Mucosa of rectum (tissue), 2 donors: ENCODE measurements around the gene AEN.

Source experiments
- H3K27ac ChIP-seq, 2 donors: one replicate each; pipeline ENCODE4 v1.7.0; 2013; ENCODE audit warnings: inconsistent platforms in 2 of 2, low read depth in 2 of 2, low read length in 2 of 2
- H3K27me3 ChIP-seq, 2 donors: one replicate each; pipeline ENCODE4 v1.7.0; 2013; ENCODE audit warnings: low read length in 2 of 2; ENCODE audit not compliant: control insufficient read depth in 2 of 2, insufficient read depth in 2 of 2
- H3K36me3 ChIP-seq, 2 donors: one replicate each; pipeline ENCODE4 v1.7.0; 2013; ENCODE audit warnings: low read length in 2 of 2; ENCODE audit not compliant: control insufficient read depth in 2 of 2, insufficient read depth in 2 of 2
- H3K4me1 ChIP-seq, 2 donors: one replicate each; pipeline ENCODE4 v1.7.0; 2013; ENCODE audit warnings: low read length in 2 of 2, mild to moderate bottlenecking in 1 of 2; ENCODE audit not compliant: control insufficient read depth in 2 of 2, insufficient read depth in 2 of 2
- H3K4me3 ChIP-seq, 2 donors: one replicate each; pipeline ENCODE4 v1.7.0; 2013; ENCODE audit warnings: low read length in 2 of 2
- H3K9ac ChIP-seq, 2 donors: one replicate each; pipeline ENCODE4 v1.7.0; 2013; ENCODE audit warnings: low read length in 2 of 2, low read depth in 1 of 2, mild to moderate bottlenecking in 1 of 2
- H3K9me3 ChIP-seq, 2 donors: one replicate each; pipeline ENCODE4 v1.7.0; 2013; ENCODE audit warnings: low read length in 2 of 2; ENCODE audit not compliant: control insufficient read depth in 2 of 2
- donor health status: healthy.
- donor health status: Normal muscosa, but diverticular disease.

AEN gene

GRCh38 chr15:88613074-88613944 is 7.8 kb upstream of the AEN start:
- Histone ChIP-seq H3K9me3 (no peaks in the 10 kb centered on the region), H3K9ac (no peak overlapping the region), H3K4me3 (no peak overlapping the region), H3K4me1 (peaks cover 10 to 15% of the 10 kb centered on the region in 2 donors), H3K27ac (no peak overlapping the region), H3K27me3 (peaks cover 10% of the 10 kb centered on the region in 2 donors), H3K36me3 (no peaks in the 10 kb centered on the region)

- Histone ChIP-seq H3K27me3 (peaks cover 0 to 3% of the 10 kb centered on the region in 2 donors), H3K4me3 (peak overlapping the region; percentile 31 to 33), H3K9ac (peak overlapping the region; percentile 32 to 53), H3K36me3 (no peaks in the 10 kb centered on the region), H3K27ac (peak overlapping the region; percentile 77 to 79), H3K9me3 (no peaks in the 10 kb centered on the region), H3K4me1 (peaks cover 10 to 15% of the 10 kb centered on the region in 2 donors)
Measured at GRCh38 chr15:88615303-88616107, 5.6 kb upstream of the AEN start.

- H3K9ac ChIP-seq: no peak overlapping the region
- H3K36me3 ChIP-seq: no peaks in the 10 kb centered on the region
- H3K4me1 ChIP-seq: peaks cover 15 to 20% of the 10 kb centered on the region in 2 donors
- H3K9me3 ChIP-seq: no peaks in the 10 kb centered on the region
- H3K4me3 ChIP-seq: no peak overlapping the region
- no peak overlapping the region for H3K27ac ChIP-seq
- H3K27me3 ChIP-seq: no peaks in the 10 kb centered on the region
Measured at GRCh38 chr15:88616240-88616639, 4.9 kb upstream of the AEN start.

- peaks cover 22 to 23% of the 10 kb centered on the region in 2 donors for H3K4me1 ChIP-seq
- no peaks in the 10 kb centered on the region for H3K27me3 ChIP-seq
- H3K9me3 ChIP-seq: no peaks in the 10 kb centered on the region
- no peak overlapping the region for H3K4me3 ChIP-seq
- no peak overlapping the region for H3K9ac ChIP-seq
- no peaks in the 10 kb centered on the region for H3K36me3 ChIP-seq
- no peak overlapping the region for H3K27ac ChIP-seq
Measured at GRCh38 chr15:88617031-88617722, 4.0 kb upstream of the AEN start.

GRCh38 chr15:88617790-88618189 is 3.4 kb upstream of the AEN start:
- Histone ChIP-seq H3K9ac (no peak overlapping the region), H3K4me1 (peaks cover 28 to 29% of the 10 kb centered on the region in 2 donors), H3K36me3 (no peaks in the 10 kb centered on the region)

GRCh38 chr15:88618686-88619085 is 2.5 kb upstream of the AEN start:
- Histone ChIP-seq H3K27me3 (no peaks in the 10 kb centered on the region), H3K9ac (no peak overlapping the region)

More at GRCh38 chr15:88617790-88618189, 3.4 kb upstream of the AEN start:
- Histone ChIP-seq H3K27me3 (no peaks in the 10 kb centered on the region), H3K9me3 (no peaks in the 10 kb centered on the region), H3K4me3 (no peak overlapping the region), H3K27ac (no peak overlapping the region)

GRCh38 chr15:88619796-88620195 is 1.3 kb upstream of the AEN start:
- H3K36me3 ChIP-seq: no peaks in the 10 kb centered on the region
- H3K9ac ChIP-seq: no peak overlapping the region
- H3K4me3 ChIP-seq: no peak overlapping the region
- no peaks in the 10 kb centered on the region for H3K27me3 ChIP-seq
- no peaks in the 10 kb centered on the region for H3K9me3 ChIP-seq
- H3K27ac ChIP-seq: no peak overlapping the region
- H3K4me1 ChIP-seq: peaks cover 34 to 36% of the 10 kb centered on the region in 2 donors

More at GRCh38 chr15:88618686-88619085, 2.5 kb upstream of the AEN start:
- no peaks in the 10 kb centered on the region for H3K36me3 ChIP-seq
- H3K4me3 ChIP-seq: no peak overlapping the region
- H3K4me1 ChIP-seq: peaks cover 30% of the 10 kb centered on the region in 2 donors
- no peak overlapping the region for H3K27ac ChIP-seq
- H3K9me3 ChIP-seq: no peaks in the 10 kb centered on the region

GRCh38 chr15:88621789-88622604 is 857 bp downstream of the AEN start:
- peaks cover 25 to 30% of the 10 kb centered on the region in 2 donors for H3K4me1 ChIP-seq
- H3K9me3 ChIP-seq: no peaks in the 10 kb centered on the region
- peaks cover 7 to 9% of the 10 kb centered on the region in 2 donors for H3K36me3 ChIP-seq
- no peaks in the 10 kb centered on the region for H3K27me3 ChIP-seq
- H3K4me3 ChIP-seq: peak overlapping the region; percentile 73 to 92
- H3K27ac ChIP-seq: peak overlapping the region; percentile 59 to 66
- peak overlapping the region; percentile 75 to 81 for H3K9ac ChIP-seq

GRCh38 chr15:88622605-88622975 is 1.4 kb downstream of the AEN start:
- Histone ChIP-seq H3K4me3 (peak overlapping the region; percentile 73 to 92), H3K9ac (peak overlapping the region; percentile 75 to 81), H3K36me3 (peaks cover 9 to 10% of the 10 kb centered on the region in 2 donors), H3K27ac (peak overlapping the region; percentile 59 to 66), H3K9me3 (no peaks in the 10 kb centered on the region), H3K27me3 (no peaks in the 10 kb centered on the region), H3K4me1 (peaks cover 29 to 34% of the 10 kb centered on the region in 2 donors)
